Stimulated activated naive CD4-positive, alpha-beta T cell treated with Interleukin-2 at 50 U/mL for 16 hours (primary cell): ENCODE results near the gene SLC6A14.

ENCODE experiments used
- DNase-seq: peaks from one replicate; lab custom pipeline; 2025; lab: John Stamatoyannopoulos, UW

The SLC6A14 gene, protein sequence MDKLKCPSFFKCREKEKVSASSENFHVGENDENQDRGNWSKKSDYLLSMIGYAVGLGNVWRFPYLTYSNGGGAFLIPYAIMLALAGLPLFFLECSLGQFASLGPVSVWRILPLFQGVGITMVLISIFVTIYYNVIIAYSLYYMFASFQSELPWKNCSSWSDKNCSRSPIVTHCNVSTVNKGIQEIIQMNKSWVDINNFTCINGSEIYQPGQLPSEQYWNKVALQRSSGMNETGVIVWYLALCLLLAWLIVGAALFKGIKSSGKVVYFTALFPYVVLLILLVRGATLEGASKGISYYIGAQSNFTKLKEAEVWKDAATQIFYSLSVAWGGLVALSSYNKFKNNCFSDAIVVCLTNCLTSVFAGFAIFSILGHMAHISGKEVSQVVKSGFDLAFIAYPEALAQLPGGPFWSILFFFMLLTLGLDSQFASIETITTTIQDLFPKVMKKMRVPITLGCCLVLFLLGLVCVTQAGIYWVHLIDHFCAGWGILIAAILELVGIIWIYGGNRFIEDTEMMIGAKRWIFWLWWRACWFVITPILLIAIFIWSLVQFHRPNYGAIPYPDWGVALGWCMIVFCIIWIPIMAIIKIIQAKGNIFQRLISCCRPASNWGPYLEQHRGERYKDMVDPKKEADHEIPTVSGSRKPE

DNA sequence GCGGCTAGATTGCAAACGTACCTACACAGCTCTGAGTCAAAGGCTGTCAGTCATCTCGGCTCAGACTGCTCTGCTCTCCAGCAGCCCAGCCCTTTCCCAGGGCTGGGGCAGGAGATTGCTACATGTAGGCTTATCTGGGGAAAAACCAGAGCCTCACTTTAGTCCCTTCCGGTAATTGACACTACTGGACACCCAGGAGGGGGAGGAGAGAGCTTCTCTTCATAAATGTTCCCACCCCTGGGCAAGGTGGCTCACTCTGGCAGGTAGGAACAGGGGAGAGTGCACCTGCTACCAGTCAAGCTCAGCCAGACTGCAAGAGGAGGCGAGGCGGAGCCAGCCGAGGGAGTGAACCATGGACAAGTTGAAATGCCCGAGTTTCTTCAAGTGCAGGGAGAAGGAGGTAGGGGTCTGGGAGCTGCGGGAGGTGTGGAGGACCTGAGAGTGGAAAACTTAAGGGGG lies at the start of gene SLC6A14:
Gene SLC6A14 (plus strand): TSS at position 249 of the 459 bp plus-strand sequence. CDS start 104 bp downstream, at position 353.
- no peak for DNase-seq

DNA sequence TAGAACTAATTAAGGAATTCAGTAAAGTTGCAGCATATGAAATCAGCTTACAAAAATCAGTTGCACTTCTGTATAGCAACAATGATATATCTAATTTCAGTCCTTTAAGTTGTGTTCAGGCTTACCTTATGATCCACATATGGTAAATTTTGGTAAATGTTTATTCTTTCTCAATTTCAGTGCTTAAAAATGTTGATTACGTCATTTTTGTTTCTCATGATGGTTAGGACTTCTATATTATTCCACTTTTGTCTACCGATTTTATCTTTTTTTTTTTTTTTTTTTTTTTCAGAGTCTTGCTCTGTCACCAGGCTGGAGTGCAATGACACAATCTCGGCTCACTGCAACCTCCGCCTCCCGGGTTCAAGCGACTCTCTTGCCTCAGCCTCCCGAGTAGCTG lies 40.7 kb upstream of the SLC6A14 start:
- no peak for DNase-seq

DNA sequence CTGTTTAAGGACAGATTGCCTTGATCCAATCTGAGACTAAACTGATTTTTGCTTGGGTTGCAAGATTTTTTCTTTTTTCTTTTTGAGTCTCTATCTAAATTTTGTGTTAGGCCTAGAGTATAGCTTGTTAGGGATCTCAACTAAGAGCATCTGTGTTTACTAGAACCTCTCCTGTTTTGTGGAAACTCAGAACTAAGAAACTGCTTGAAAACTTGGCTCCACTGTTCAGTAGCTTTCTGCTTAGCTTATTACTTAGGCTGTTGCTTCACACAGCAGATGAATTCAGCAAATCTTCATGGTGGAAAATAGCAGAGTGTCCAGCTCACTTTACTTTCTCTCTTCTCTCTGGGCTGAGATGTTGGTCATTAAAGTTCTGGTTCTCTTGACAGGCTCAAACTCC lies 36.7 kb upstream of the SLC6A14 start:
- no peak for DNase-seq

DNA sequence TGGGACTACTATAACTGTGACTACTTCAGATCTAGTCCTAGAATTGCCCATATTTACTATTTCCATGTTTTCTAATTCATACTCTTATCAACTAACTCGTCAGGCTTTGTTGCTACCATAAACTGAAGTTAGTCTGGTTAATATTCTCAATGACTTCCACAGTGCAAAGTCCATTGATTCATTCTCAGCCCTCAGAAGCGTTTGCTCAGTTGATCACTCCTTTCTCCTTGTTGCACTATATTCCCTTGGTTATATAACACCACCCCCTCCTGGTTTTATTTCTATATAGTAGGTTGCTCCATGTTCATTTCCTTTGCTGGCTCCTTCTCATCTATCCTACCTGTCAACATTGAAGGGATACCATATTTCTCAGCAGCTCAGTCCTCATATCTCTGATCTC lies 27.2 kb upstream of the SLC6A14 start:
- DNase-seq, result no peak

DNA sequence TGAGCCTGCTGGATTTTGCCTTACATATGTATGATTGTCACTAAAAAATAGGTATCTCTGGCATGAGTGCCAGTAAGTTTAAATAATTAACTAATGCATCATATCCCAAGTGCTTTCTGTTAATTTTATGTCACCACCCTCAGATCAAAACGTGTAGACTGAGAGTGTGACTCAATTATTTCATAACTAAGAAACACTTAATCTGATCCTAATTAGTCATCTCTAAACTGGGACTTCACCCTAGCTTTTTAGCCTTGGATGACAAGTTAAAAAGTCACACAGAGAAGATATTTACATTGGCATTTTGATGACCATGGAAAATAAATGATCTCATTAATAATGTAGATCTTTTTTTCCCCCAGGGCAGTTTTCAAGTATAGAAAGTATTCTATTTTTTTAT lies 23.1 kb upstream of the SLC6A14 start:
- no peak for DNase-seq

DNA sequence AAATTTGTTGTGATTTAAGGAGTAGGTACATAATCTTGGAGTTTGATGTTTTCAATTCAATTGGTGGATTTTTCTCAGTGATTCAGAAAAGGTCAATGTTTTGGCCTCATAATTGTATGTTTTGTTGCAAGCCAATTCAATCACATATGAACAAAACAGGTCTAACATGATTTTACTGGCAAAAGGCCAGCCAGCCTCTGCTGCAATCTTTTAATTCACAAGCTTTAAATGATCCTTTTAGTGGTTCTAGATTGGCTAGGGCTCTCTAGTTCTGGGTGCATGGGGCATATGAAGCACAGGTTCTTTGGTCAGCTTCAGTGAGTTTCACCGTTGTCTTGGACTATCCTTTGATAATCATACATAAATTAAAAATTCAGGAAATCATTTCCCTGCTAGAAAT lies 19.2 kb upstream of the SLC6A14 start:
- DNase-seq, result no peak

DNA sequence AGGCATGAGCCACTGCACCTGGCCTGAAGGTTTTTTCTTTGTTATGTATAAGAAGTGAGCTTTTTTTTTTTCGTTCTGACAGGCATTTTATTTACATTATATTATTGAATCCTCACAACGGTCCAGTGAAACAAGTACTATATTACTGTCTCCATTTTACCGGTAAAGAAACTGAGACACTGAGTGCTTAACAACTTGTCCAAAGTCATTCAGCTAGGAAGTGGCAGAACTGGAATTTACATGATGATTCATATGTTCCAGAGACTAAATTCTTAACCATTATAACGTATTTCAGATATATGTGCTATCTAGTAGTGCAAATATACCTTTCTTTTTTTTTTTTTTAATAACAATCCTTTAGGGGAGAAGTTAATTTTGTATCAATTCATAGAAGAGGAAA lies 18.4 kb upstream of the SLC6A14 start:
- DNase-seq, result no peak

DNA sequence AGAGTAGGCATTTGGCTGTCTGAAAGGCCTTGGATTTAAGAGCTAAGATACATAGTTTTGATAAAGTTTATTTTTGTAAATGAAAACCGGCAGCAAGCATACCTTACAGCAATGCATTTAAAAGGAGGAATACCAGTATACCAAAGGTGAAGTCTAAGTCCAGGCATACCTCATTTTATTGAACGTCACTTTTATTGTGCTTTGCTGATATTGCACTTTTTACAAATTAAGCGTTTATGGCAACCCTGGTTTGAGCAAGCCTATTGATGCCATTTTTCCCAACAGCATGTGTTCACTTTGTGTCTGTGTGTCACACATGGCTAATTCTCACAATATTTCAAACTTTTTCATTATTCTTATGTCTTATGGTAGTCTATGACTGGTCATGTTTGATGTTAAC lies 8.4 kb upstream of the SLC6A14 start:
- no peak for DNase-seq

DNA sequence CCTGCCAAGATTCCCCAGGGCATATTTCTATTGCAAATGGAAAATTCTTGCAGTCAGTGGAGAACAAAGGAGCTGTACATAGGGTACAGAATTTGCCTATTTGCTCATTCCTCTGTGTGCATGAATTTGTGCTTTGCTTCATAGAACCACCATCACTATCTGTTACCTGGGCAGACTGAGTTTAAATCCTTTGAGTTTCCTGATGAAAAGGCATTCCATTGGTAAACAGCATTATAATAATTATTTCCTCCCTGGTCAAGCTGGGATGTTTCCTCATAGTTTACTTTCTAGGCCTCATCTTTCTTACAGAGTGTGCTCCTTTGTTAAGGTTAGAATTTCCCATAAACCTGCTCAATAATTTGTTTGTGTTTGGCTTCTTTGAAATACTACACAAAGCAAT lies 809 bp upstream of the SLC6A14 start:
- no peak for DNase-seq

DNA sequence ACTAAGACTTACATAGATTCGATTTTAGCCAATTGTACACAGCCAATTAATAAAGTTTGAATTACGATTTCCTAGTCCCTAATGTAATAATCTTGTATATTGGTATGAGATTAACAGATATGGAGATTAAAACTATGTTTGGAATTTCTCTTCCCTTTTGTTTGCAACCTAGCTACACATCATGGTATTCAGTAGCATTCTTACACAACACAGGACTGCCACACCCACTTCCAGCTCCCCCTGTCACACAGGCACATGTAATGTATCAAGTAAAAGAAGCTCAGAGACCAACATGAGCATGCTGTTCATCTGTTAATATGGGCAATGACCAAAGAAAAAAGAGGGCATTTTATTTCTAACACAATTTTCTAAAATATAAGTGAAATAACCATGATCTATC lies 12.8 kb downstream of the SLC6A14 start:
- DNase-seq, result no peak

DNA sequence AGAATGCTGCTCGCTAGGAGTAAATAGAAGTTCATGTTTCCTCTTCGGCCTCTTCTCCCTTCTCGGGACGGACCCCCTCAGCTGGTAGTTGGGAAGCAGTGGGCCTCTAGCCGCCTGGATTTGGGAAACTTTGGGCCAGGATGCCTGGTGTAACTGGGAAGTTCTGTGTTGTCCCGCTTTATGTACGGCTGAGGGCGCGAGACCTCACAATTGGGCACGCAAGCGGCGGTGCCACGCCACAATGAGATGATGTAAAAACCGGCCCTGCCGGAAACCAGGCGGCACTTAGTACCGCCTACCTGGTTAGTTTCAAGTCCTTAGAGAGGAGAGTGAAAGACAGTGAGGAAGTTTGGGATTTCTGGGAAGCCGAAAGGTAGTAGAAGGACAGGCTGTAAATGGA lies 26.4 kb downstream of the SLC6A14 start, which contains the start of gene CT83:
Gene CT83 (minus strand): TSS at position 155 of the 400 bp plus-strand sequence. CDS start 120 bp downstream, at position 35.
- no peak for DNase-seq

DNA sequence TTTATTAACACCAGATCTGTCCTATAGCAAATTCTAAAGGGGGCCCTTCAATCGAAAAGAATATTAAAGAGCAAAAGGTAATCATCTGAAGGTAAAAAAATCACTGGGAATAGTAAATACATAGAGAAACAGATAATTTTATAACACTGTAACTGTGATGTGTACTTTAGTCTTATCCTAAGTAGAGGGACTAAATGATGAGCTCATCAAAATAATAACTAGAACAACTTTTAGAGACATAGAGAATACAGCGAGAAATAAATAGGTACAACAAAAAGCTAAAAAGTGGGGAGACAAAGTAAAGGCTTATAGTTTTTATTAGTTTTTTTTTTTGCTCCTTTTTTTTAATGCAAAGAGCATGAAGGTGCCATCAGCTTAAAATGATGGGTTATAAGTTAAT lies 43.7 kb downstream of the SLC6A14 start:
- no peak for DNase-seq

DNA sequence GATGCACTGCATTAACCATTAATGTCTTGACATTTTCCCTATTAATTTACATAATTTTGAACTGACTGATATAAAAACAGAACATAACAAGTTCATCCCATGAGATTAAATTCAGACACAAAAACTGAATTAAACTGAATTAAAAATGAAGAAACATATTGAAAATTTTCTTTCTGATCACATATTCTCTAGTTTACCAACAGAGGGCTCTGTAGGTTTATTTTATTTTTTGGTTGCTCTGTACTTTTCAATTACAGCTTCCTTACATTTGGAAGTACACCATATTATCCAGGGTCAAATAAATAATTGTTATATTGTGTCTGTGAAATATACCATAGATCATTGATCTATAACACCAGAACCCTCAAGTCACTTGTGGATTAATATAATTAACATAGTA lies 53.7 kb downstream of the SLC6A14 start:
- no peak for DNase-seq

DNA sequence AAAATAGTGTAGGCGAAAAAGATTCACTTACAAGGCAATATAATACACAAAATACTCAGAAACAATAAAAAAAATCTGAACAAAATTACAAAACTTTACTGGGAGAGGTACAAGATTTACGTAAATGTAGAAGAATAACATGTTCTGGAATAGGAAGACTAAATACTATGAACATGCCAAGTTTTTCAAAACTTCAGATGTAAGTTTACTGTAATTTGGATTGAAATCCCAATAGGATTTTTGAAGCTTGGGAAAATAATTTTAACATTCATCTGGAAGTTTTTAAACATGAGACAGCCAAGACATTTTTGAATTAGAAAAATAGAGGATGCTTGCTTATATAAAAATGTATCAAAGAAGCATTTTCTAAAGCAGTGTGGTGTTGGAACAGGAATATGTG lies 56.9 kb downstream of the SLC6A14 start:
- no peak for DNase-seq

DNA sequence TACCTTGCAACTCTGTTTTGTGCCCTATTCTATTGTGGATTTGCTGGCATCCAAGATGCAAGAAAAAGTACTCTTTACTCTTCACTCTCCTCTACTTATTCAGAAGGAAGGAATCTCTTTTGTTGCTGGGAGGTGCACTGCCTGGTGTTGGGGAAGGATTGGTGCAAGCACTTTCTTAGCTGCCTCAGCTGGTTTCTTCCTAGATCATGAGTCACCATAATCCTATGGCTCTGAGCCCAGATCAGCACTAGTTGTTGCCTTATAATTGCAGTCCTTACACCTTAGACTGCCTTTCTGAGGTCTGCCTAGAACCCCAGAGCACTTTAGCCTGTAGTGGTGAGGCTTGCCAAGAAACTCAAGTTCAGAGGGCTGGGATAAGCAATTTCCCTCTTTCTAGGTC lies 63.4 kb downstream of the SLC6A14 start:
- DNase-seq, result no peak
